NCI-H446 treated with DMSO at 0.1 percent for 48 hours (cell line): Measurements from ENCODE around the gene LRRFIP2.

ENCODE experiments used
- DNase-seq: peaks from one replicate; lab custom pipeline; 2025; lab: John Stamatoyannopoulos, UW

LRRFIP2 gene

DNA sequence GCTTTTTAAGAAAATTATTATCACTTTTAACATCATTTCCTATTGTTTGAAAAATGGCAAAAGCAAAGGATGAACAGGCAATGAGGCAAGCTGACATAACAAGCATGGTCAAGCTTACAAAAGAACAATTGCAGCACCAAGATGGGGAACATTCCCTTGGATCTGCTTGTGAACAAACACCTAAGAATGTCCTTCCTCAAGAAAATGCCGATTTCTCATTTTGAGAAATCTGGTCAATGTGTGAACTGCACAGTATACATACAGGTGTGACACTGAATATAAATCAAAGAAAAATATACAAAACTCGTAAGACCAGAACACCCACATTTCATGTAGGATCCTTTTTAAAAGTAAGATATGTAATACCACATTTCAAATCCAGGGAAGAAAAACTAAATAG lies 58.9 kb downstream of the LRRFIP2 start:
- DNase-seq = no peak

DNA sequence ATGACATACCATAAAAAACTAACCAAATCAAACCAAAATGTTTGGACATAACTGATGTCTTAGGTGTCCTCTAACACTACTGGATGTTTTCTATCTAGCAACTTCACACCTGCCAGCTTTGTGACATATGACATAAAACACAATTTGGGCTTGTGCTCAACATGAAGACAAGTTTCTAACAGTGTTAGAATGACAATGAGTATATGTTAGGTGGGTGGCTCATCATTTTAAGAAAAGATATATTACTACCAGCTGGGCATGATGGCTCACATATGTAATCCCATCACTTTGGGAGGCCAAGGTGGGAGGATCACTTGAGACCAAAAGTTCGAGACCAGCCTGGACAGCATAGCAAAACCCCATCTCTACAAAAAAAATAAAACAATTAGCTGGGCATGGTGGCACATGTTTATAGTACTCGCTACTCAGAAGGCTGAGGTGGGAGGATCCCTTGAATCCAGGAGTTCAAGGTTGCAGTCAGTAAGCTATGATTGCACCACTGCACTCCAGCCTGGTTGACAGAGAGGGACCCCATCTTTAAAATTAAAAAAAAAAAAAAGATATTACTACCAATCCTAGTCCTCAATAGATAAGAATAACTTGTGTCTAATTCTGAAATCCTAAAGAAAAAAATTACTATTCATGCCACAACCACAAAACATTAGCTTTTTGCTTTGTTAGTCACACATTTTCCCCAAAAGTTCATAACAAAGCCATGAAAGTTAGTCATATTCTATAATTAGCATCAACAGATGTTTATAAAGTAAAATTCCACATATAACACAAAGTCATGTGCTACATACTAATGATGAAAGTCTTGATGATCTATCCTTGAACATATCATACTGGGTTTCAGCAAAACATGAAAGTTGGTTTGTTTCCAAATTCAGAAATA lies 59.9 kb downstream of the LRRFIP2 start:
- no peak for DNase-seq

DNA sequence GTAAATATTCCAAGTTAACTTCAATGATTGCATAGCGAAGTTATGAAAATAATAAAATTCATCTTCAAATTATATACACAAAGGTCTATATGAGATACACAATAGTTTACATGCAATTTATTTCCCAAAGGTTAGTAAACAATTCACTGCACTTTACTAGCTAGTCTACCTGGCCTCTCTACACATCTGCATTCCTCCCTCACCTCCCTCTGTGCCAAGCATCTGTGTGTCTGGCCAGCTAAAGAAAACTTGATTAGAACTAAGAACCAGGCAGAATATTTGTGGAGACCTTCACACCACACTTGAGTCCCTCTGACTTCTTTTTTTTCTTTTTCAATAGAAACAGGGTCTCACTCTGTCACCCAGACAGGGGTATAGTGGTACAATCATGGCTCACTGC lies 61.4 kb downstream of the LRRFIP2 start:
- DNase-seq = no peak

DNA sequence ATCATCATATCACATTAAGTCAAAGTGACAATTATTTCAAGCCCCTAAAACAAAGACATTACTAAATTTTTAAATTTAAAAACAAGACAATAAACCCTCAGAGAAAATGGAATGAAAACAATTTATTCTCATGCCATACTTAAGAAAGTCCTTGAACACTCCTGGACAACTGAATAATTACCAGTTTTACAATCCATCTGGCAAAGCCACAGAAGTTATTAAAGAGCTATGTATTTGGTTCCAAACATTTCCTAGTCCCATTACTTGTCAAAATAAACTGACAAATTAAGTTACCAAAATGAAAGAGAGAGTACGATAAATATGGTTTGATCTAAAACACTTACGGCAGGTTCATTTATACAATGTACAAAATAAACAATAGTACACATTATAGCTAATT lies 63.2 kb downstream of the LRRFIP2 start:
- DNase-seq = no peak

DNA sequence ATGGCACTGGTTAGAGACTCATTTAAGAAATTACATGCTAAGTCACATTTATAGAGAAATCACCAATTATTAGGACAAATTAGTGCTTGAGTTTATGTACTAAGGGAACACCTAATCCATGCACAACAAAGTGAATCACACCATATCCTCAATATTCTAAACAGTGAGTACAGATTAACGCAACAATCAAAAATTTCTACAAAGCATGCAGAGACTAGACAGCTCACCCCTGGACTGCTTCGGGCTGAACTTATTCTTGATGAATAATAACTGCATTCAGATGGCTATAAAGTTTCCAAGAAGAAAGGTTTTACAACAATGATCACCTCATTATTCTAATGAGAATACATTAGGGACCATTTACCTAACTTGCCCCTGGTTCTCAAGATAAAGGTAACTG lies 66.5 kb downstream of the LRRFIP2 start:
- no peak for DNase-seq

DNA sequence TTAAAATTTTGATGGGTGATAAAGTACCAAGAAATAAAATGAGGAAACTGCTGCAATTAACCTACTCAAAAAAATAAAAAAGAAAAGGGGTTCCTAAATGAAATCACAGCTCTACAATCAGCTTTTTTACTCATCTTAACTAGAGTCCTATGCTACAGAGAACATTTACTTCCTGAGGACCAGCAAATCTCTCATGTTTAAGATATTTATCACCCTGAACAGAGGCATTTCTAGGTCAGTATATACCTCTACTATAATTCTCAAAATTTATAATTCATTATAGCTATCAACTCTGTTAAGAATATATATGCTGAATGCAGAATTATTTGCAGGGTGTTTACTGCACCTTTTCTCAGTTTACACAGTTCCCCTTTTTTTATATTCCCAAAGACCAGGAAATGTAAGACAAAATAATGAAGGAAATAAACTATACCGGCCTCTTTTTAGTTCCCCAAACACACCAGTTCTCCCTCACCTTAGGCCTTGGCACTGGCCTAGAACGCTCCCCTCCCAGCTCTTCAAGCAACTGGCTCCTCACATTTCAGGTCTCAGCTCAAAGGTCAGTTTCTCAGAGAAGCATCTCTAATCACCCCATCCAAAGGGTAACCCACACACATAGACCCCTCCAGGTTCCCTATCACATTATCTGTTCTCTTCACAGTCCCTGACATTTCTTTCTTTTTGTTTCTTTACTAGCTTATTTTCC lies 71.1 kb downstream of the LRRFIP2 start:
- no peak for DNase-seq

DNA sequence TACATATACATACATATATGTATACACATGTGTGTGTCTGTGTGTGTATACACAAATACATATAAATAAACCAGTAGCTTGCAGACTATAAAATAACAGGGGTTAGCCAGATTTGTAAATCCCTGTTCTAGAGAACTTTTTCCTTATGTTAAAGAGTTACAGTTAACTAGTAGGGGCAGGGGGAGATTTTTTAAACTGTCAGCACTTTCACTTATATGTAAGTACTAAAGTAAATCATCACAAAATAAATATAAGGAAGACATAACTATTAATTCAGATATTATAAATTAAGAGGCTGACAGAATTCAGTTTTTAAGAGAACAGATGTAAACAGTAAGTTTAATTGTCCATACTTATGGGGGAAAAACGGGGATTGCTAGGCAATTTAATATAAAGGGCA lies 74.0 kb downstream of the LRRFIP2 start:
- no peak for DNase-seq

DNA sequence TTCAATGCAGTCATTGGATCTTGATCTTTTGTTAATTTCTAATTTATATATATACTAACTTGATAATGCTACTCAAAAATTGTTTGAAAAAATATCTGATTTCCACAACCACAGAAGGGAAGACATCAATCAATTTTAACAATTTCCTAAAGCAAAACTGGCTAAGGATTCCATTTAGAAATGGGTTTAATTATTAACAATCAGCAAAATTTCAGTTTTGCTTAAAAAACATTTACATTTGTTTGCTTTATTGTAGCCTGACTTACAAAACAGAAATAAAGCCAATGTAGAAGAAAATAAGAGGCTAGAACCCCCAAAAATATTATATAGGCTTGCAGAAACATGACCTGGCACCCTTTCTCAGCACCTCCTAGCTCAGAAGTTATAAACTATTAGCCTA lies 74.9 kb downstream of the LRRFIP2 start:
- DNase-seq = no peak

DNA sequence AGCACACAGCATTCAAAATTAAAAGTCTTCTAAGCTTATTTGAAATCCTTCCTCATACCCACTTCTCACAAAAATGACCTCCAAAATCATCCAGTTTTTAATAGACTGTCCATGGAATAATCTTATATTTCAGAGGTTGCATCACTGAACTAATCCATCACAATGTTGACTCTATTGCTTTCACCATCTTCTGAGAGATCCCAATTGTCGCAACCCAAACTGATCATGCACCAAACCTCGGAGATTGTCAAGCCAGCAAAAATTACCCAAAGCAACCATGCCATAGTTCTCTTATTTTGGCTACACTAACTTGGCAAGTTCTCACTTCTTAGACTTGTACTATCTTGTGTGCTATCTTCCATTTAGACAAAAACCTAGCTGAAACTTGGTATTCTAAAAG lies 75.5 kb downstream of the LRRFIP2 start:
- no peak for DNase-seq

DNA sequence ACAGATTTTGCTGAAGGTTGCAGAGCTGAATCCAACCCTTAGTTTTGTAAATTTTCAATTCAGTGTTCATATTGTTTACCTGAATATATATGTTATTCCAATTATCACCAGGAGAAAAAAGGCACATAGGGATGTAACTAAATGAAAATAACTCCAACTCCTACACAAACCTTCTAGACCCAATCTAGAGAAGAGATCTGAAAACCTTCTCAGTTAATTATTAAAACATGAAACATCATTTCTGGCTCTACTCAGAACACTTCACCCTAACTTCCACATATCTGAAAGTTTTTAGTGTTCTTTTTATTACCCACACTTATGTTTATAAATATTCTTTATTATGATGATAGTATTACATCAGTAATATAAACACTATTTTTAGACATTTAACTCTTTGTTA lies 76.6 kb downstream of the LRRFIP2 start:
- DNase-seq = no peak

DNA sequence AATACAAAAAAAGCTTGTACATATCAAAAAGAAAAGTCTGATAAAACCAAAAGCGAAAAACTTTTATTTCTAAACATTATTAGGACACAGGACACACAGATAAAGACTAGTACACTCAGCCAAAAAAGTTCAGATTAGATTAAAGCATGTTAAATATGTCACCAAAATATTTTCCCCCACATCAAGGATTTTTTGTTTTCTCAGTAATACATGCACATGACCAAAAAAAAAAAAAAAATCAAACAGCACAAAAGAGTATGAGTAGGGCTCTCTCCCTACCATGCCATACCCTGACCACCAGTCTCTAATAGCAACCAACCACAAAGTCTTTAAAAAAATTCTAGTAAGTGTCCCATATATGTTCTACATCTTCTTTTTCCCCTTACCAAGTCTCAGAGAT lies 77.4 kb downstream of the LRRFIP2 start:
- DNase-seq = no peak

DNA sequence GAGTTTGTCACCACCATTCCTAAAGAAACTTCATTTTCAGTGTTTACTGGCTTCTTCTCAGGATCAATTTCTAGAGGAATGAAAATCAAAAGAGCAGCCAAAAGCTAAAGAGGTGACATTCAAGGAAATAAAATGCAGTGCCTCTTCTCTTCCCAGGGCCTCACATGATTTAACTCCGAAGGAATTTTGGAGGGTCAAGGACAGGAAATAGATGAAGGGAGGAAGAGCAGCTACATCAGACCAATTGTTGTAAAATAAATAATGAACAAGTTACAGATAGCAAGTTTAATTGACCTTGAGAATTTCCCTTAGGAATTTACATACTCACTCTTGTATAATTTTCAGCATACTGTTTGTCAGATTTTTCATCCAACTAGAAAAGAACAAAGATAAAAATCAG lies 78.1 kb downstream of the LRRFIP2 start:
- no peak for DNase-seq

DNA sequence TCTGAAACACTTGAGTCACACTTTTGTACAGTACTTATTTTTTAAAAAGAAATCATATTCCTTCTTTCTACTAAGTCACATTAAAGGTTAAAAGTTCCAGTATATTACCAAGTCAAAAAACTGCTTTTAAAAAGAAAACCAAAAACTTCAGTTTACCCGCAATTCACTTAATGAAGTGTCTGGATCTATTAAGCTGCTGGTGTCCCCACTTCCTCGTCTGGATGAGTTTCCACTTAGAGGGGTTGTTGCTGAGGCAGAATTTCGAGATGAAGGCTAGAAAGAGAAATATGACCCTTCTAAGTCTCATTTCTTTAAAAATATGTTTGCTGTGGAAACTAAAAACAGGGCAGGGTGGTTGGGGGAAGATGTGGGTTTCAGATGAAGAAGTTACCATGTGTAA lies 79.7 kb downstream of the LRRFIP2 start:
- DNase-seq = no peak

DNA sequence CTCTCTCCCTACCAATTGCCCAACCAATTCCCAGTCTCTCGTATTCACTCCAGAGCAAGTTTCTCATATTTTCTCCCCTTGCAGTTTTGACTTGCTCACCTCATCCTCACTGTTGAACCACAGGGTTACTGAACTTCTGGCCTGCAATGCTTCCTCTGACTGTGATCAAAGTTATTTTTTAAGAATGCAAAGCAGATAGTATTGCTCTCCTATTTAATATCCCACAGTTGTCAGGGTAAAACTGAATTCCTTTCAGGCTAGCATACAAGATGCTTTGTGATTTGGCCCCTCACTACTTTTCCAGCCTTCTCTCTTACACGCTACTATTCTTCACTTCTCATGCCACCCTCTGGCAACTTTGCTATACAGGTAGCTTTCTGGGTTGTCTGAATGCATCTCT lies 80.9 kb downstream of the LRRFIP2 start:
- DNase-seq = no peak

DNA sequence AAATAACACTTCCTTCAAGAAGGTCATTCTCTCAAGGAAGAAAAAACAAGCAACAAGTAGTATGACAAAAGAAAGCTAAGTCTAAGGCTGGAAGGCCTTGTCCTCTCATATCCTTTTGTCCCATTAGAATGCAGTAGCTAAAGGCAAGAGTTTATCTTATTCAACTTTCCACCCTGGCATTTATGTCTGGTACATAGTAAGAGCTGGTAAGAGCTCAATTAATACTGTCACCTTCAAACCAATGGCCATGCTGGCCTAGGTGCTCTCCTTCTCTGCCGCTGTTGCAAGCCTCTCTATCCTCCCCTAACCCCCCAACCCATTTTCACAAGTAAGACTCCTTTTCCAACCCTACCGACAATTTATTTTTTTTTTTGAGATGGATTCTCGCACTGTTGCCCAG lies 81.9 kb downstream of the LRRFIP2 start:
- DNase-seq = no peak

DNA sequence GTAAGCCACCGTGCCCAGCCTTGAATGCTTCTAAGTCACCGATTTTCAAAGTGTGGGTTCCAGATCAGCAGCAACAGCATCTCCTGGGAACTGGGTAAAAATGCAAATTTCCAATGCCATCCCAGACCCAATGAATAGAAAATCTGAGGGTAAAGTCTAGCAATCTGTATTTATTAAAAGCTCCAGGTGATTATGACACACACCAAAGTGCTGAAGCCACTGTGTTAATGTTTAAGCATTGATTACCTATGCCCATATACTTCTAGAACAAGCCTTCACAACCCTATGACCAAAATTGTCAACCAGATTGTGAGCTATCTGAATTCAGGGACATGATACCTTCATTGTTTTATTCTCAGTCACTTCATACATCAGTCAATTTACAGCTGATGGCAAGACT lies 86.5 kb downstream of the LRRFIP2 start:
- DNase-seq = no peak

DNA sequence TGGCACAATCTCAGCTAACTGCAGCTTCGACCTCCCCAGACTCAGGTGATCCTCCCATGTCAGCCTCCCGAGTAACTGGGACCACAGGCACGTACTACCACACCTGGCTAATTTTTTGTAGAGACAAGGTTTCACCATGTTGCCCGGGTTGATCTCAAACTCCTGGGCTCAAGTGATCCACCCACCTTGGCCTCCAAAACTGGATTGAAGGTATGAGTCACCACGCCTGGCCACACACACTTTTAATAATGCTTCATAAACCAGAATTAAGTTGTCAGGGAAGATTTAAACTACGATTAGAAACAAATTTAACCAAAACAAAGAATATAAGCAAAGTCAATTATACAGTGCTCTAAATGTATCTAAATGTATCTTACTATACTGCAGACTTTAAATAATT lies 87.5 kb downstream of the LRRFIP2 start:
- no peak for DNase-seq

DNA sequence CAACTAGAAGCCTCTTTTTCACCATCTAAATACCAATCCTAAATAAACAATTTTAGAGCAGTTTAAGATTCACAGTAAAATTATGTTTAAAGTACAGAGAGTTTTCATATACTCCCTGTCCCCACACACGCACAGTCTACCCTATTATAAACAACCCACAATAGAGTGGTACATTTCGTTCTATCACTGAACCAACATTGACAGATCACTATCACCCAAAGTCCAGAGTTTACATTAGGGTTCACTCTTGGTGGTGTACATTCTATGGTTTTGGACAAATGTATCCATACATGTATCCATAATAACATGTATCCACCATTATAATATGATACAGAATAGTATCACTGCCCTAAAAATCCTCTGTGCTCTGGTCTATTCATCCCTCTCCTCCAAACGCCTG lies 92.1 kb downstream of the LRRFIP2 start:
- DNase-seq = no peak

DNA sequence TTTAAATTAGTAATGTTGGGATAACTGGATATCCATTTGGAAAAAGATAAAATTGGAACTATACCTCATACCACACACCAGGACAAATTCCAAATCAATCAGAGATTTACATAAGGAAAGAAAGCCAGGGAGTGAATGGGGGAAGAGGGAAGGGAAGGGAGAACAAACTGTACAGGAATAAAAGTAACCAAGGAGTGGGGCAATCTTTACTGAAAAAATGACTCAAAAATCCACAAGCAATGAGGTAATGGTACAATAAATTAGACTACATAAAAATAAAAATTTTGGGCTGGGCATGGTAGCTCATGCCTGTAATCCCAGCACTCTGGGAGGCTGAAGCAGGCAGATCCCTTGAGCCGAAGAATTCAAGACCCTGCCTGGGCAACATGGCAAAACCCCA lies 98.4 kb downstream of the LRRFIP2 start:
- no peak for DNase-seq

DNA sequence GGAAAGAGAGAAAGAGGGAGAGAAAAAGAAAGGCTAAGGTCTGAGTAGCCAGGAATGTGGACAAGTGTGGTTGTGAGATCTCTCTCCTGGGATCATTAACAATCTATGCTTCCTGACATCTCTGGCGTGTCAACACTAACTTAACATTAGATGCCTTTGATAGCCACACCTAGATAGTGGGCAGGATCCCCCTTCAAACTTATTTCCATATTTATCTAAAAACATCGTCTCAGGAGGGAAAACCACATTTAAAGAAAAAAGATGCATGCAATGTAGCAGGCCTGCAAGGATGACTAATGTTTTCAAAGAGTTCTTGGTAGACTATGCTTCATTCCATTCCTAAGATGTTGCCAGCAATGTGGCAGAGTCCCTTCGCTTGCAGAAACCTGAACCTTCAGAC lies 100.2 kb downstream of the LRRFIP2 start:
- DNase-seq = no peak

DNA sequence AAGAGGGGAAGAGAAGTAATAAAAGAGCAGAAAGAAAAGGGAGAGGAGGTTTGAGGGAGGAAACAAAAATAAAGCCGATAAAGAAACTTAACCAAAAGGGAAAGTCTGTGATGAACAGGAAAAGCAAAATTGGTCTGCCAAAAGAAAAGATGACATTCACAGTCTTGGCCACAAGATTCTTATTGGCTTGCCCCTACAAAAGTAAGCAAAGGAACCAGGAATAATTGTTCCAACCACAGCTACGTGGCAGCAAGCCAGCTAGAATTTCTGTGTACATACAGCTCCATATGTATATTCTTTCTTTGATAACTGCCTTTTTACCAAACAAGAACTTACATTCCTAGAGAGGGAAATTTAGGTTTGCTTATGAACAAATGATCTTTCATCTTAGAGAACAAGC lies 101.5 kb downstream of the LRRFIP2 start:
- no peak for DNase-seq

DNA sequence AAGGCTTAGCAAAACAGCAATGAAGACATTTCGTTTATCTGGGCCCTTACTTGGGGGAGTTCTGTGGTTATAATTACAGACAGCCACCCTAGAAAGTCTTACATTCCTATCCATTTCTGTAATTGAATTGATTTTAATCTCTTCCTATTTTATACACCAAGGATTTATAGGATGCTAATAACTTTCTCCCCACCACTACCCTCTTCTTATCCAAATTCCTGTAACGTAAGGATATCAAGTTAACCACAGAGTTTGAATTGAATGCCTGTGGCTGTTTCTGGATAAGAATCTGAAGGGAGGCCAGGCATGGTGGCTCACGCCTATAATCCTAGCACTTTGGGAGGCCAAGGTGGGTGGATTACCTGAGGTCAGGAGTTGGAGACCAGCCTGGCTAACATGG lies 102.5 kb downstream of the LRRFIP2 start:
- no peak for DNase-seq

DNA sequence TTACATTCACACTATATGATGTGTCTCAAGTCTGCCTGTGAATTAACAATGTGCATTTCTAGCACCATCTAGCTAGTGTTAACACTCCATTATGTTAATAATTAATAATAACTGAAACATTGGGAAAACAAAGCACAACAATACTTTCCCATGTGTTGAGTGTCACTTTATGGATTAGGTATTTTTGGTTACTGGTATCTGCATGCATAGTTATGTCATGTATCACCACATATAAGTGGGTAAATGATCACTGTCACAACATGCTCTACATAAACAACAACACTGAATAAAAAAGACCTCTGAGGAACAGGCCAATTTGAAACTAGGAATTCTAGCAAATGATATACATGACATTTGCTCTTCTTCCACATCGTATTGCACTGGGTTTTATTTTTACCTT lies 106.4 kb downstream of the LRRFIP2 start:
- DNase-seq = no peak

DNA sequence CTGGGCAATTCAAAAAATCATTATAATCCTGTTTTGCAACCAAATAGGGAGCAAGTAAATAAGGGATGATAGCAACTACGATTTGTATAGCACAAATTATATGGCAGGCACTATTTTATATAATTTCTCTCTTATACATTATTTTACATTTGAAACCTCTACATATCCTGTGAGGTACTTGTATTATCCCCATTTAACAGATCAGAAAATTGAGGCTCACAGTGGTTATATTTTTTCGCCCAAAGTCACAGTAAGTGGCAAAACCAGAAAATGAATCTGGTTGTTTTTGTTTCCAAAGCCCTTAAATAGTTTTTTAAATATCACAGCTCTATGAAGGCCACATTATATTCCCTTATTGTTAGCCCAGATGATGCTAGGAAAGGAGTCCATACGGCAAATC lies 106.8 kb downstream of the LRRFIP2 start:
- DNase-seq = no peak
